H1 (cell line): ENCODE measurements around the gene SIGLEC11. TPM values are rescaled to one million over a fixed set of nuclear protein-coding genes. Genes with fewer than 3 reads are reported as not detected.
"Not testable (repeated sequence)": the region's sequence is repeated elsewhere in the genome, so short reads cannot be mapped to it uniquely, and the experiment has no call there.

Experiments
- CTCF ChIA-PET: fragments of 300-600 bp; sonication (Branson Sonifier 250); formaldehyde crosslinking; loops from one replicate; lab custom pipeline; 2021; ENCODE audit not compliant: partially characterized antibody; lab: Charles Lee
- POLR2A ChIA-PET: fragments of 300-600 bp; sonication (Branson Sonifier 250); formaldehyde crosslinking; loops from one replicate; lab custom pipeline; 2021; ENCODE audit warnings: inconsistent platforms; ENCODE audit not compliant: partially characterized antibody; lab: Charles Lee
- DNase-seq, 2 experiments: peaks; one replicate each; pipeline versions ENCODE4 v3.0.0 to v3.0.0-alpha.2; 2010 to 2022; ENCODE audit warnings: low spot score in 2 of 2, low read depth in 1 of 2, mixed read lengths in 1 of 2
- FAIRE-seq: peaks from 2 replicates; lab custom pipeline; 2011; peaks lifted over from hg19 to GRCh38; lab: Jason Lieb, UNC
- H2AFZ ChIP-seq: 2 replicates; pipeline ENCODE4 v1.8.1; 2012; ENCODE audit warnings: low read length, inconsistent platforms
- H2AK5ac ChIP-seq: 2 replicates; pipeline ENCODE4 v1.6.1; 2013; ENCODE audit warnings: low read depth, low read length
- H2BK120ac ChIP-seq: replicated peaks from 2 replicates; pipeline ENCODE3; 2013; ENCODE audit warnings: low read depth, low read length, inconsistent platforms
- H2BK12ac ChIP-seq: 2 replicates; pipeline ENCODE4 v1.6.1; 2013; ENCODE audit warnings: low read depth, low read length
- H2BK15ac ChIP-seq: 2 replicates; pipeline ENCODE4 v1.6.1; 2013; ENCODE audit warnings: low read length
- H2BK20ac ChIP-seq: 2 replicates; pipeline ENCODE4 v1.6.1; 2013; ENCODE audit warnings: low read length
- H2BK5ac ChIP-seq: 2 replicates; pipeline ENCODE4 v1.6.1; 2013; ENCODE audit warnings: low read depth, low read length
- H3K14ac ChIP-seq: 2 replicates; pipeline ENCODE4 v1.6.1; 2013; ENCODE audit warnings: inconsistent platforms; ENCODE audit not compliant: insufficient read length
- H3K18ac ChIP-seq: 2 replicates; pipeline ENCODE4 v1.6.1; 2013; ENCODE audit warnings: low read length; ENCODE audit errors: extremely low read depth
- H3K23ac ChIP-seq: 2 replicates; pipeline ENCODE4 v1.6.1; 2013; ENCODE audit warnings: inconsistent platforms; ENCODE audit not compliant: insufficient read length
- H3K23me2 ChIP-seq: 2 replicates; pipeline ENCODE4 v1.6.1; 2013; ENCODE audit warnings: low read depth, low read length
- H3K27ac ChIP-seq: 2 replicates; pipeline ENCODE4 v1.6.1; 2011; ENCODE audit warnings: low read depth, low read length, inconsistent platforms
- H3K27me3 ChIP-seq, 4 experiments: replicated peaks in 1 of 4; 1 replicate in 1 of 4; 2 replicates in 3 of 4; pipeline versions ENCODE4 v1.6.1 to v1.8.1; 2011 to 2013; ENCODE audit warnings: low read length in 3 of 4, mild to moderate bottlenecking in 3 of 4, inconsistent platforms in 2 of 4, mixed read lengths in 2 of 4, moderate library complexity in 1 of 4; ENCODE audit not compliant: control insufficient read depth in 3 of 4, insufficient read depth in 3 of 4; ENCODE audit errors: extremely low read depth in 1 of 4
- H3K36me3 ChIP-seq, 4 experiments: 2 replicates each; pipeline versions ENCODE4 v1.6.1 to v1.8.1; 2011 to 2013; ENCODE audit warnings: mild to moderate bottlenecking in 4 of 4, low read length in 3 of 4, moderate library complexity in 2 of 4, control low read depth in 1 of 4, inconsistent platforms in 1 of 4; ENCODE audit not compliant: insufficient read depth in 4 of 4, control insufficient read depth in 2 of 4
- H3K4ac ChIP-seq: replicated peaks from 2 replicates; pipeline ENCODE3; 2013; ENCODE audit warnings: low read length, low read depth, mixed read lengths, inconsistent platforms; ENCODE audit not compliant: insufficient read length
- H3K4me1 ChIP-seq, 4 experiments: replicated peaks in 1 of 4; 1 replicate in 1 of 4; 2 replicates in 3 of 4; pipeline versions ENCODE4 v1.6.1 to v1.8.1; 2011 to 2013; ENCODE audit warnings: low read length in 3 of 4, inconsistent platforms in 2 of 4, mixed read lengths in 1 of 4; ENCODE audit not compliant: insufficient read depth in 4 of 4, control insufficient read depth in 3 of 4
- H3K4me2 ChIP-seq, 2 experiments: 2 replicates each; pipeline versions ENCODE4 v1.6.1 to v1.8.1; 2011 to 2013; ENCODE audit warnings: low read depth in 2 of 2, low read length in 2 of 2, control low read depth in 1 of 2, inconsistent platforms in 1 of 2, mild to moderate bottlenecking in 1 of 2; ENCODE audit not compliant: insufficient read depth in 1 of 2
- H3K4me3 ChIP-seq, 4 experiments: fragments of 200-600, 300-600 bp in 1 of 4; sonication (generic), shearing (Covaris generic), sonication (Bioruptor Twin) in 1 of 4; 2 replicates each; pipeline versions ENCODE4 v1.5.1 to v1.8.1; 2011 to 2016; ENCODE audit warnings: low read length in 4 of 4, low read depth in 3 of 4, control low read depth in 2 of 4, inconsistent platforms in 2 of 4, mild to moderate bottlenecking in 2 of 4, mixed read lengths in 1 of 4, moderate library complexity in 1 of 4; ENCODE audit not compliant: insufficient read depth in 2 of 4; ENCODE audit errors: extremely low read depth in 1 of 4
- H3K56ac ChIP-seq: replicated peaks from 2 replicates; pipeline ENCODE3; 2013; ENCODE audit warnings: low read depth, mild to moderate bottlenecking, mixed read lengths, low read length, inconsistent platforms; ENCODE audit not compliant: insufficient read length
- H3K79me1 ChIP-seq: 2 replicates; pipeline ENCODE4 v1.6.1; 2013; ENCODE audit warnings: low read depth, low read length, control low read depth
- H3K79me2 ChIP-seq, 2 experiments: 2 replicates each; pipeline versions ENCODE4 v1.6.1 to v1.8.1; 2012 to 2013; ENCODE audit warnings: low read length in 2 of 2, mild to moderate bottlenecking in 2 of 2, inconsistent platforms in 1 of 2; ENCODE audit not compliant: insufficient read depth in 2 of 2, control insufficient read depth in 1 of 2
- H3K9ac ChIP-seq, 4 experiments: replicated peaks in 1 of 4; 1 replicate in 1 of 4; 2 replicates in 3 of 4; pipeline versions ENCODE4 v1.6.1 to v1.8.1; 2011 to 2013; ENCODE audit warnings: low read depth in 3 of 4, low read length in 3 of 4, control low read depth in 2 of 4, mild to moderate bottlenecking in 2 of 4, moderate library complexity in 2 of 4, inconsistent platforms in 1 of 4; ENCODE audit errors: extremely low read depth in 1 of 4
- H3K9me3 ChIP-seq, 2 experiments: 2 replicates each; pipeline versions ENCODE4 v1.6.1 to v1.8.1; 2012 to 2013; ENCODE audit warnings: mild to moderate bottlenecking in 2 of 2, moderate library complexity in 2 of 2, control low read depth in 1 of 2, inconsistent platforms in 1 of 2, low read depth in 1 of 2, low read length in 1 of 2, mixed read lengths in 1 of 2; ENCODE audit not compliant: insufficient read depth in 2 of 2
- H4K20me1 ChIP-seq, 2 experiments: replicated peaks in 1 of 2; 2 replicates each; pipeline versions ENCODE3 to v1.8.1; 2011 to 2013; ENCODE audit warnings: inconsistent platforms in 2 of 2, low read length in 2 of 2, mild to moderate bottlenecking in 1 of 2; ENCODE audit not compliant: insufficient read depth in 2 of 2, control insufficient read depth in 1 of 2
- H4K5ac ChIP-seq: 2 replicates; pipeline ENCODE4 v1.6.1; 2013; ENCODE audit warnings: low read length, low read depth, mixed read lengths, inconsistent platforms; ENCODE audit not compliant: insufficient read length
- H4K8ac ChIP-seq: 2 replicates; pipeline ENCODE4 v1.8.0; 2013; ENCODE audit warnings: mild to moderate bottlenecking, moderate library complexity, low read length, inconsistent platforms; ENCODE audit not compliant: insufficient read depth; ENCODE audit errors: extremely low read depth
- H4K91ac ChIP-seq: replicated peaks from 2 replicates; pipeline ENCODE3; 2013; ENCODE audit warnings: low read length, mixed read lengths, inconsistent platforms; ENCODE audit not compliant: insufficient read length
- EP300 ChIP-seq, 2 experiments: IDR thresholded peaks; 1 replicate in 1 of 2; 2 replicates in 1 of 2; pipeline ENCODE4 v1.6.1; 2011 to 2012; ENCODE audit warnings: low read depth in 2 of 2, low read length in 2 of 2, mild to moderate bottlenecking in 2 of 2, borderline replicate concordance in 1 of 2, inconsistent platforms in 1 of 2, moderate library complexity in 1 of 2
- WGBS, 2 experiments: shearing (Covaris generic) in 1 of 2; methylation state at CpG; one replicate each; pipeline versions ENCODE4 v1.1.6 to v1.1.7; 2013 to 2015; ENCODE audit warnings: low lambda C conversion rate in 2 of 2, mixed read lengths in 2 of 2, inconsistent platforms in 1 of 2, low coverage in 1 of 2, missing lambda C conversion rate in 1 of 2; ENCODE audit not compliant: insufficient replicate concordance in 2 of 2, insufficient coverage in 1 of 2, insufficient read length in 1 of 2; ENCODE audit errors: extremely low coverage in 1 of 2, missing lambda C conversion rate in 1 of 2; 5-methylcytosine and 5-hydroxymethylcytosine counted together
- polyA plus RNA-seq, 7 experiments: library from polyadenylated mRNA; depleted of rRNA in 3 of 7; stranded (reverse) in 5 of 7; unstranded in 2 of 7; fragments of >200 nt in 5 of 7; fragments of 200-250 nt in 2 of 7; gene quantifications; 1 replicate in 5 of 7; 2 replicates in 1 of 7; 4 replicates in 1 of 7; pipeline versions ENCODE4 v1.2.1 to v1.2.3, GENCODE V29; 2011 to 2013; ENCODE audit warnings: missing spikeins in 2 of 7, mixed read lengths in 2 of 7
- total RNA-seq: library from RNA; stranded (reverse); fragmentation: NEBNext Ultra II Directional; extraction: Animal tissue kit (Norgen Biotek cat#: 25700); gene quantifications from 2 replicates; pipeline ENCODE4 v1.2.1, GENCODE V29; 2021

The SIGLEC11 gene
- total and polyA plus RNA-seq, 2 of the 8 experiments (the other 6 are each of a cell fraction or from before 2014, with no cell fraction given), result 0.18 TPM; not detected in 1

- no peak for TF ChIP-seq EP300 (IDR thresholded peaks at IDR 0.05; ENCODE audit: borderline replicate concordance in 1 of 2, low read depth in 2 of 2, low read length in 2 of 2)
Observed at GRCh38 chr19:49971991-49972411, 11.0 kb upstream of the SIGLEC11 start (continued).

GRCh38 chr19:49969355-49969754 is 8.4 kb upstream of the SIGLEC11 start:
- H3K4me2 ChIP-seq, H2BK5ac ChIP-seq, H3K23me2 ChIP-seq, H3K79me1 ChIP-seq, POLR2A ChIA-PET, H3K56ac ChIP-seq, H4K5ac ChIP-seq, H3K36me3 ChIP-seq, H2AFZ ChIP-seq, H2BK15ac ChIP-seq, H3K79me2 ChIP-seq, H2BK20ac ChIP-seq, H3K4me3 ChIP-seq, H2BK120ac ChIP-seq, H2BK12ac ChIP-seq, H3K9ac ChIP-seq, H3K18ac ChIP-seq, H3K27me3 ChIP-seq, H4K91ac ChIP-seq, H3K23ac ChIP-seq, H4K8ac ChIP-seq, FAIRE-seq, H3K9me3 ChIP-seq, H3K27ac ChIP-seq, H2AK5ac ChIP-seq, H3K4me1 ChIP-seq, H3K14ac ChIP-seq, DNase-seq, H3K4ac ChIP-seq, H4K20me1 ChIP-seq: not testable (repeated sequence)
- CTCF ChIA-PET, result interaction anchor here (1.1 to 2.0 kb wide), 2 partner anchors 14 to 16 kb away, joined by 3 to 7 read pairs; no protein-coding TSS in a partner anchor
- WGBS, 2 experiments, result 87% methylated on average over 4 of the region's 9 CpGs; no CpG with 5 or more reads in 1 of the 2 experiments
